Keratinocyte (primary cell): ENCODE data around the gene NALF2.

Experiments used
- CTCF ChIP-seq, 3 experiments: IDR thresholded peaks in 1 of 3; conservative IDR thresholded peaks in 1 of 3; optimal IDR thresholded peaks in 1 of 3; 2 replicates in 2 of 3; 3 replicates in 1 of 3; pipeline versions ENCODE3 to v1.5.1; 2011; ENCODE audit warnings: low read length in 3 of 3, mild to moderate bottlenecking in 3 of 3, moderate library complexity in 2 of 3, control low read depth in 1 of 3, inconsistent platforms in 1 of 3; ENCODE audit not compliant: insufficient read depth in 2 of 3; ENCODE audit errors: extremely low read depth in 1 of 3
- EZH2 ChIP-seq: IDR thresholded peaks from one replicate; pipeline ENCODE4 v1.6.1; 2012; ENCODE audit warnings: inconsistent platforms, mild to moderate bottlenecking, low read length, moderate library complexity

- TF ChIP-seq CTCF (optimal IDR thresholded peaks at IDR 0.05 in 1 of 3, IDR thresholded peaks at IDR 0.05 in 1 of 3, conservative IDR thresholded peaks at IDR 0.05 in 1 of 3; ENCODE audit: extremely low read depth in 1 of 3, insufficient read depth in 2 of 3, low read length in 3 of 3) (no peak), EZH2 (no peak)
These were observed 48.4 kb downstream of the NALF2 start for GRCh38 chrX:69552512-69552911.
